HCT116 (cell line): ENCODE results near the gene MIB2.

Source experiments
- CEBPB ChIP-seq: IDR thresholded peaks from 2 replicates; pipeline ENCODE4 v1.6.1; 2012; ENCODE audit warnings: low read depth
- EGR1 ChIP-seq: IDR thresholded peaks from 2 replicates; pipeline ENCODE4 v1.6.1; 2012; ENCODE audit warnings: low read depth
- EZH2 ChIP-seq: fragments of 200-600 bp; sonication (generic); IDR thresholded peaks from 2 replicates; pipeline ENCODE4 v1.6.1; 2017; ENCODE audit warnings: antibody characterized with exemption, mixed run types
- FOSL1 ChIP-seq: IDR thresholded peaks from 2 replicates; pipeline ENCODE4 v1.6.1; 2012; ENCODE audit warnings: low read depth
- JUND ChIP-seq: IDR thresholded peaks from 2 replicates; pipeline ENCODE4 v1.6.1; 2012
- POLR2A ChIP-seq: IDR thresholded peaks from 2 replicates; pipeline ENCODE4 v1.7.0; 2011; ENCODE audit warnings: borderline replicate concordance; ENCODE audit not compliant: insufficient read depth, insufficient read length; ENCODE audit errors: extremely low read depth
- POLR2AphosphoS5 ChIP-seq: IDR thresholded peaks from 2 replicates; pipeline ENCODE4 v1.6.1; 2011; ENCODE audit warnings: mild to moderate bottlenecking, low read depth, low read length, moderate library complexity
- RAD21 ChIP-seq: IDR thresholded peaks from 2 replicates; pipeline ENCODE4 v1.6.1; 2012; ENCODE audit warnings: low read depth, mild to moderate bottlenecking
- SRF ChIP-seq: IDR thresholded peaks from 2 replicates; pipeline ENCODE4 v1.6.1; 2012; ENCODE audit warnings: low read depth
- ZNF274 ChIP-seq: fragments of 200-500 bp; sonication (Bioruptor generic); IDR thresholded peaks from 2 replicates; pipeline ENCODE4 v1.6.1; 2014; ENCODE audit warnings: mild to moderate bottlenecking, low read depth, low read length, inconsistent platforms
- TF ChIP-seq, protein P1 (sequence below), 3 experiments: fragments of 200-600 bp in 1 of 3; sonication (generic) in 1 of 3; IDR thresholded peaks in 2 of 3; conservative IDR thresholded peaks in 1 of 3; 2 replicates each; pipeline ENCODE4 v1.5.1; 2012 to 2017; ENCODE audit warnings: low read depth in 2 of 3, low read length in 2 of 3, antibody characterized with exemption in 1 of 3, borderline replicate concordance in 1 of 3, control low read depth in 1 of 3, mild to moderate bottlenecking in 1 of 3, mixed read lengths in 1 of 3, mixed run types in 1 of 3, moderate library complexity in 1 of 3; ENCODE audit not compliant: insufficient read depth in 1 of 3
- TF ChIP-seq, protein P2 (sequence below): IDR thresholded peaks from 2 replicates; pipeline ENCODE4 v1.6.1; 2012; ENCODE audit warnings: low read depth
- TF ChIP-seq, protein P3 (sequence below): IDR thresholded peaks from 2 replicates; pipeline ENCODE4 v1.6.1; 2012
- TF ChIP-seq, protein P4 (sequence below): IDR thresholded peaks from 2 replicates; pipeline ENCODE4 v1.6.1; 2012

DNA sequence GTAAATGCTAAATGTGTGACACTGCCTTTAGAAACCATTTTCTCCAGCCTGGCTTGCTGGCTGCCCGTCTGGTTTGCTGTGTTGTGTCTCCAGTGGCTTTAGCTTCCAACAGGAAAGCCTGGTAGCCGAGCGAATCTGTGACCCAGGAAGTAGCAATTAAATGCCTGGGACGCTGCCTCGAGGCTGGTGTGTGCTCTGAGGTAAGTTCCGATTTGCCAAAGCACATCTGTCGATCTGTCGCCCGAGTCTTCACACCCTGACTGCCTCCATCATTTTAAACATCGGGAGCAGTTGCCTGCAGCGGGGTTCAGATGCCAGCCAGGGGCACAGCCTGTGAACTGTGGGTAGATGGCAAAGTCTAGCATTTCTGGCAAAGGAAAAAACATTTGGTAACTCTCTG is 2.2 kb downstream of the MIB2 start:
- TF ChIP-seq EZH2 (no peak), EGR1 (no peak), RAD21 (no peak), ZNF274 (no peak), POLR2AphosphoS5 (no peak), POLR2A (no peak), SRF (no peak), FOSL1 (no peak), CEBPB (no peak), JUND (no peak)
- TF ChIP-seq, protein P1, sequence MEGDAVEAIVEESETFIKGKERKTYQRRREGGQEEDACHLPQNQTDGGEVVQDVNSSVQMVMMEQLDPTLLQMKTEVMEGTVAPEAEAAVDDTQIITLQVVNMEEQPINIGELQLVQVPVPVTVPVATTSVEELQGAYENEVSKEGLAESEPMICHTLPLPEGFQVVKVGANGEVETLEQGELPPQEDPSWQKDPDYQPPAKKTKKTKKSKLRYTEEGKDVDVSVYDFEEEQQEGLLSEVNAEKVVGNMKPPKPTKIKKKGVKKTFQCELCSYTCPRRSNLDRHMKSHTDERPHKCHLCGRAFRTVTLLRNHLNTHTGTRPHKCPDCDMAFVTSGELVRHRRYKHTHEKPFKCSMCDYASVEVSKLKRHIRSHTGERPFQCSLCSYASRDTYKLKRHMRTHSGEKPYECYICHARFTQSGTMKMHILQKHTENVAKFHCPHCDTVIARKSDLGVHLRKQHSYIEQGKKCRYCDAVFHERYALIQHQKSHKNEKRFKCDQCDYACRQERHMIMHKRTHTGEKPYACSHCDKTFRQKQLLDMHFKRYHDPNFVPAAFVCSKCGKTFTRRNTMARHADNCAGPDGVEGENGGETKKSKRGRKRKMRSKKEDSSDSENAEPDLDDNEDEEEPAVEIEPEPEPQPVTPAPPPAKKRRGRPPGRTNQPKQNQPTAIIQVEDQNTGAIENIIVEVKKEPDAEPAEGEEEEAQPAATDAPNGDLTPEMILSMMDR (IDR thresholded peaks at IDR 0.05 in 2 of 3, conservative IDR thresholded peaks at IDR 0.05 in 1 of 3; ENCODE audit: borderline replicate concordance in 1 of 3, insufficient read depth in 1 of 3, low read depth in 2 of 3, low read length in 2 of 3) = no peak
- TF ChIP-seq, protein P2, sequence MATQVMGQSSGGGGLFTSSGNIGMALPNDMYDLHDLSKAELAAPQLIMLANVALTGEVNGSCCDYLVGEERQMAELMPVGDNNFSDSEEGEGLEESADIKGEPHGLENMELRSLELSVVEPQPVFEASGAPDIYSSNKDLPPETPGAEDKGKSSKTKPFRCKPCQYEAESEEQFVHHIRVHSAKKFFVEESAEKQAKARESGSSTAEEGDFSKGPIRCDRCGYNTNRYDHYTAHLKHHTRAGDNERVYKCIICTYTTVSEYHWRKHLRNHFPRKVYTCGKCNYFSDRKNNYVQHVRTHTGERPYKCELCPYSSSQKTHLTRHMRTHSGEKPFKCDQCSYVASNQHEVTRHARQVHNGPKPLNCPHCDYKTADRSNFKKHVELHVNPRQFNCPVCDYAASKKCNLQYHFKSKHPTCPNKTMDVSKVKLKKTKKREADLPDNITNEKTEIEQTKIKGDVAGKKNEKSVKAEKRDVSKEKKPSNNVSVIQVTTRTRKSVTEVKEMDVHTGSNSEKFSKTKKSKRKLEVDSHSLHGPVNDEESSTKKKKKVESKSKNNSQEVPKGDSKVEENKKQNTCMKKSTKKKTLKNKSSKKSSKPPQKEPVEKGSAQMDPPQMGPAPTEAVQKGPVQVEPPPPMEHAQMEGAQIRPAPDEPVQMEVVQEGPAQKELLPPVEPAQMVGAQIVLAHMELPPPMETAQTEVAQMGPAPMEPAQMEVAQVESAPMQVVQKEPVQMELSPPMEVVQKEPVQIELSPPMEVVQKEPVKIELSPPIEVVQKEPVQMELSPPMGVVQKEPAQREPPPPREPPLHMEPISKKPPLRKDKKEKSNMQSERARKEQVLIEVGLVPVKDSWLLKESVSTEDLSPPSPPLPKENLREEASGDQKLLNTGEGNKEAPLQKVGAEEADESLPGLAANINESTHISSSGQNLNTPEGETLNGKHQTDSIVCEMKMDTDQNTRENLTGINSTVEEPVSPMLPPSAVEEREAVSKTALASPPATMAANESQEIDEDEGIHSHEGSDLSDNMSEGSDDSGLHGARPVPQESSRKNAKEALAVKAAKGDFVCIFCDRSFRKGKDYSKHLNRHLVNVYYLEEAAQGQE = no peak
- TF ChIP-seq, protein P3, sequence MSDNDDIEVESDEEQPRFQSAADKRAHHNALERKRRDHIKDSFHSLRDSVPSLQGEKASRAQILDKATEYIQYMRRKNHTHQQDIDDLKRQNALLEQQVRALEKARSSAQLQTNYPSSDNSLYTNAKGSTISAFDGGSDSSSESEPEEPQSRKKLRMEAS = no peak
- TF ChIP-seq, protein P4, sequence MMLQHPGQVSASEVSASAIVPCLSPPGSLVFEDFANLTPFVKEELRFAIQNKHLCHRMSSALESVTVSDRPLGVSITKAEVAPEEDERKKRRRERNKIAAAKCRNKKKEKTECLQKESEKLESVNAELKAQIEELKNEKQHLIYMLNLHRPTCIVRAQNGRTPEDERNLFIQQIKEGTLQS = no peak
